Measurements from ENCODE around the gene OGFOD2.

The OGFOD2 gene

DNA sequence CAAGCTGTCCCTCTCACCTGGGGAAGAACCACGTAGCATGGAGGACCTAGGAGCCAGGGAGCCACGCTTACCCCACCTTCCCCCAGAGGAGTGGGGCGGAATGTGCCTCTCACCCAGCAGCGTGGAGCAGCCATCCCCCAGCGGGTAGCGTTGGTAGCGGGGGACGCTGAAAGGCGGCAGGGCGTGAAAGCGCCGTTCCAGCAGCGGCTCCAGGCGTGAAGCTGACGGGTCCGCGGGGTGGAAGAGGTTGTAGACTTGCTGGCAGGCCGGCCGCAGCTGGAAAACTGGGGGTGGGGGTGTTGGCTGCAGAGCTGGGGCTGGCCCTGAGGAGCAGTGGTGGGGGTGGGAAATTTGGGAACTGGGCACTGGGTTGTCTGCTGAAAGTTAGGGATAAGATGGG, 17.3 kb downstream of the OGFOD2 start:
- TF ChIP-seq FOXP2 (optimal IDR thresholded peaks at IDR 0.05; ENCODE audit: borderline replicate concordance, extremely low read depth, extremely low read length, insufficient read depth) (no peak), POLR2AphosphoS5 (IDR thresholded peaks at IDR 0.05; ENCODE audit: low read depth, low read length) (no peak), TAF1 (IDR thresholded peaks at IDR 0.05; ENCODE audit: borderline replicate concordance, insufficient read depth, low read length) (no peak)
- TF ChIP-seq, protein P1, sequence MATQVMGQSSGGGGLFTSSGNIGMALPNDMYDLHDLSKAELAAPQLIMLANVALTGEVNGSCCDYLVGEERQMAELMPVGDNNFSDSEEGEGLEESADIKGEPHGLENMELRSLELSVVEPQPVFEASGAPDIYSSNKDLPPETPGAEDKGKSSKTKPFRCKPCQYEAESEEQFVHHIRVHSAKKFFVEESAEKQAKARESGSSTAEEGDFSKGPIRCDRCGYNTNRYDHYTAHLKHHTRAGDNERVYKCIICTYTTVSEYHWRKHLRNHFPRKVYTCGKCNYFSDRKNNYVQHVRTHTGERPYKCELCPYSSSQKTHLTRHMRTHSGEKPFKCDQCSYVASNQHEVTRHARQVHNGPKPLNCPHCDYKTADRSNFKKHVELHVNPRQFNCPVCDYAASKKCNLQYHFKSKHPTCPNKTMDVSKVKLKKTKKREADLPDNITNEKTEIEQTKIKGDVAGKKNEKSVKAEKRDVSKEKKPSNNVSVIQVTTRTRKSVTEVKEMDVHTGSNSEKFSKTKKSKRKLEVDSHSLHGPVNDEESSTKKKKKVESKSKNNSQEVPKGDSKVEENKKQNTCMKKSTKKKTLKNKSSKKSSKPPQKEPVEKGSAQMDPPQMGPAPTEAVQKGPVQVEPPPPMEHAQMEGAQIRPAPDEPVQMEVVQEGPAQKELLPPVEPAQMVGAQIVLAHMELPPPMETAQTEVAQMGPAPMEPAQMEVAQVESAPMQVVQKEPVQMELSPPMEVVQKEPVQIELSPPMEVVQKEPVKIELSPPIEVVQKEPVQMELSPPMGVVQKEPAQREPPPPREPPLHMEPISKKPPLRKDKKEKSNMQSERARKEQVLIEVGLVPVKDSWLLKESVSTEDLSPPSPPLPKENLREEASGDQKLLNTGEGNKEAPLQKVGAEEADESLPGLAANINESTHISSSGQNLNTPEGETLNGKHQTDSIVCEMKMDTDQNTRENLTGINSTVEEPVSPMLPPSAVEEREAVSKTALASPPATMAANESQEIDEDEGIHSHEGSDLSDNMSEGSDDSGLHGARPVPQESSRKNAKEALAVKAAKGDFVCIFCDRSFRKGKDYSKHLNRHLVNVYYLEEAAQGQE (IDR thresholded peaks at IDR 0.05; ENCODE audit: insufficient read depth in 1 of 2, low read depth in 2 of 2, low read length in 2 of 2): no peak

DNA sequence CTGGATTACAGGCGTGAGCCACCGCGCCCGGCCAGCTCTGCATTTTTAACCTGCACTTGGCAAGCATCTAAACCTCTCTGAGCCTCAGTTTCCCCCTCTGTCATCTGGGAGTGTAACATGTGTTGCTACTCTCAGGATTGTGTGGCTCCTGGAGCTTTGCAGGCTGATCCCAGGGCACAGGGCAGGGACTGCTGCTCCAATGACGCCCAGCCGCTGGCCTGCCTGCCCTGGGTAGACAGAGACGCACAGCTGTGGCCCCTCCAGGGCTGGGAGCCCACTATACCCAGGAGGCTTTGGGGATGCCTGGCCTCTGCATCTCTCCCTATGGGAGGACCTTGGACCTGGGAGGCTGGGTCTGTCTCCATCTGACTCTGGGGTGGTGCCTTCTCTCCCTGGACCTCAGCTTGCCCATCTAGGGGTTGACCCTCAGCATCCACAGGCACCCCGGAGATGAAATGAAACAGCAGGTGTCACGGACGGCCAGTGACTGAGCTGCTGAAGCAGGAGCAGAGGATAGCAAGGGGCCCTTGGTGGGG, 19.2 kb downstream of the OGFOD2 start:
- TF ChIP-seq POLR2AphosphoS5 (IDR thresholded peaks at IDR 0.05; ENCODE audit: low read depth, low read length): no peak
- no peak for TF ChIP-seq TAF1 (IDR thresholded peaks at IDR 0.05; ENCODE audit: borderline replicate concordance, insufficient read depth, low read length)
- TF ChIP-seq, protein P1 (IDR thresholded peaks at IDR 0.05; ENCODE audit: insufficient read depth in 1 of 2, low read depth in 2 of 2, low read length in 2 of 2): no peak
- TF ChIP-seq FOXP2 (optimal IDR thresholded peaks at IDR 0.05; ENCODE audit: borderline replicate concordance, extremely low read depth, extremely low read length, insufficient read depth): no peak
- no peak for TF ChIP-seq SIN3A (IDR thresholded peaks at IDR 0.05; ENCODE audit: borderline replicate concordance, insufficient read depth, low read length)

DNA sequence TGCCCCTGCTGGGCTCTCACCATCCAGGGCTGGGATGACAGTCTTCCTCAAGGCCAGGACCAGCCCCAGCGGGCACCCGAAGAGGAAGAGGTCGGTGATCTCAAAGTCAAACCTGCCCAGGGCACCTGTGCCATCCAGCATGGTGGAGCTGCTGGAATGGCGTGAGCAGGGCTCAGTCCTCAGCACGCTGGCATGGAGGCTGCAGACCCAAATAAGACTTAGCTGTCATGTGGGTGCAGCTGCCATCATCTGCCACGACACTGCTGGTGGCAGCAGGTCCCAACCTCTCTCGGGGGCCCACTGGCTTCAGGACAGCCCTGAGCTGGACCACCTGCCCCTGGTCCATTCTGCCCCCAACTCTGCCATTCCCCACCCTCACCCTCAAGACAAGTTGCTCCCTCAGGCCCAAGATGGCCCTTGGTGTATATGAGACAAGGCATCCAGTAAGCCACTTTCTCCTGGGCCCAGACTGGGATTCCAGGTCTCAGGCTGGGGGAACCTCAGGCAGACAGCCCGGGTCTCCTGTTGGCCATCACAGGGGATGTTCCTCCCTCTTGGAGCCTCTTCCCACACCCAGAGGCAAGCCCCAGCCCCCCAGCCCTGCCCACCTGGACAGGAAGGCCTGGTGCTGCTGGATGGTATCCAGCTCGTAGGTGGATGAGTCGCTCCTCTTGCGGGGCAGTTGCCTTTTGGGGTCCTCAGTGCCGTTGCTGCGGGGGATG, 19.9 kb downstream of the OGFOD2 start:
- no peak for TF ChIP-seq POLR2AphosphoS5 (IDR thresholded peaks at IDR 0.05; ENCODE audit: low read depth, low read length)

DNA sequence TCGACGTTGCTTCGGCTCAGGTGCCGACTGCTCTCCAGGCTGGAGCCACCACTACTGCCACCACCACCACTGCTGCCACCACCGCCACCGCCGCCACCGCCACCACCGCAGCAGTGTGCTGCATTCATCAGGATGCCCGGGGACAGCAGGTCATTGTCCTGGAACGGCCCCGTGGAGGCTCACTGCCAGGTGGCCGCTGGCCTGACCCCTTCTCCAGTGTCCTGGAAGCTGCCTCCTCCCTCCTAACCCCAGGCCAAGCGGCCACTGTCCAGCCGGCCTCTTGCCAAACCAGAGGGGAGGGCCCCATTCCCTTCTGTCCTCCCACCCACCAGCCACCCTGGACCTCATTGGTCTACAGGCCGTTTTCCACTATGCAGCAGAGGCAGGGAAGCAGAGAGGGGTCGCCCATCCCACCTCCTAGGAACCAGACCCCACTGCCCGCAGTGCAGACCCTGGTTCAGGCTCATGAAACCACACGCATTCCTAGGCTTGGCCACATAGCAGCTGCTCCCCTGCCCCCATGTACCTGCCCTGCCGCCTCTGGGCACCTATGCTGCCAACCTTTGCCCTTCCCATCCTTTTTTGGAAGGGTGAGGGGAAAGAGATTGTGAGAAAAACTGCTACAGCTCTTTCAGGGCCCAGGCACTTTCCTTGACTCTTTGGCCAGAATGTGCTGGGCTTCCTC, 20.6 kb downstream of the OGFOD2 start:
- no peak for TF ChIP-seq SIN3A (IDR thresholded peaks at IDR 0.05; ENCODE audit: borderline replicate concordance, insufficient read depth, low read length)
- TF ChIP-seq, protein P1 (IDR thresholded peaks at IDR 0.05; ENCODE audit: insufficient read depth in 1 of 2, low read depth in 2 of 2, low read length in 2 of 2): no peak
- no peak for TF ChIP-seq TAF1 (IDR thresholded peaks at IDR 0.05; ENCODE audit: borderline replicate concordance, insufficient read depth, low read length)
- no peak for TF ChIP-seq POLR2AphosphoS5 (IDR thresholded peaks at IDR 0.05; ENCODE audit: low read depth, low read length)
- no peak for TF ChIP-seq FOXP2 (optimal IDR thresholded peaks at IDR 0.05; ENCODE audit: borderline replicate concordance, extremely low read depth, extremely low read length, insufficient read depth)

DNA sequence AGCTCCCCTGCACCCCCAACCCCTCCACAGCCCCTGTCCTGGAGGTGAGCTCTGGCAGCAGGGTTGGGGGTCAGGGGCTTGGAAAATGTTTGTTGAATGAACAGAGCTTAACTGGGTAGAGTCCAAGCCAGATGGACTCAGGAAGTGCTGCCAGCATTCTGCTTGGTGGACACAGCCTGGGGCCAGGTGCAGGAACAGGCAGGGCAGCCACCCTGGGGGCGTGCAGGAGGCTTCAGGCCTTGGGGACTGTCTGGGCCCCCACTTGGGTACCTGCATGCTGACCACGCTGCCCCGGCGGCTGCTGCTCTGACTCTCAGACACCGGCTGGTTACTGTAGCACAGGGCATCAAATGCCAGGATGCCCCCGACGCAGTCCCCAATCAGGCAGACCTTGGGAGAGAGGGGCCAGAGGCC, 21.2 kb downstream of the OGFOD2 start:
- no peak for TF ChIP-seq TAF1 (IDR thresholded peaks at IDR 0.05; ENCODE audit: borderline replicate concordance, insufficient read depth, low read length)
- TF ChIP-seq SIN3A (IDR thresholded peaks at IDR 0.05; ENCODE audit: borderline replicate concordance, insufficient read depth, low read length): no peak
- no peak for TF ChIP-seq FOXP2 (optimal IDR thresholded peaks at IDR 0.05; ENCODE audit: borderline replicate concordance, extremely low read depth, extremely low read length, insufficient read depth)
- no peak for TF ChIP-seq POLR2AphosphoS5 (IDR thresholded peaks at IDR 0.05; ENCODE audit: low read depth, low read length)
- TF ChIP-seq, protein P1 (IDR thresholded peaks at IDR 0.05; ENCODE audit: insufficient read depth in 1 of 2, low read depth in 2 of 2, low read length in 2 of 2): no peak

Measured in PFSK-1 (cell line).